NCI-H2029 treated with DMSO at 0.1 percent for 48 hours (cell line): ENCODE measurements around the gene TAP1.
"Not testable (repeated sequence)": the region's sequence is repeated elsewhere in the genome, so short reads cannot be mapped to it uniquely, and the experiment has no call there.

Experiments
- DNase-seq: peaks from one replicate; lab custom pipeline; 2025; lab: John Stamatoyannopoulos, UW

Gene TAP1

DNA sequence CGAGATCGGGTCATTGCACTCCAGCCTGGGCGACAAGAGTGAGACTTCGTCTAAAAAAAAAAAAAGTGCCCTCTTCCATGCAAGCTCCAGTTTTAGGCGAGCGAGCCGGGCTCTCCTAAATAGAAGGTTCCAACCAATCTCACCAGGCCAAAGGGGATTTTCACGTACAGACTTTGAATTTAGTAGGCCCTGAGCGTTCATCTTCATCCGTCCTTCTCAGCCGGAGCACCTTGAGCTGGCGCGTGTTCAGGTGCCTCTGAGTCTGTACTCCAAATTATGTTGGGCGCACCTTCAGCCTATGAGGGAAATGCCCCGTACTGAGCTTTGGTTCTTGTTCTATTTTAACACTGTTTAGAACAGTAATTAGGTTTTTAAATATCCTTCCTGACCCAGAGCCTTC is 14.1 kb downstream of the TAP1 start:
- DNase-seq: no peak

DNA sequence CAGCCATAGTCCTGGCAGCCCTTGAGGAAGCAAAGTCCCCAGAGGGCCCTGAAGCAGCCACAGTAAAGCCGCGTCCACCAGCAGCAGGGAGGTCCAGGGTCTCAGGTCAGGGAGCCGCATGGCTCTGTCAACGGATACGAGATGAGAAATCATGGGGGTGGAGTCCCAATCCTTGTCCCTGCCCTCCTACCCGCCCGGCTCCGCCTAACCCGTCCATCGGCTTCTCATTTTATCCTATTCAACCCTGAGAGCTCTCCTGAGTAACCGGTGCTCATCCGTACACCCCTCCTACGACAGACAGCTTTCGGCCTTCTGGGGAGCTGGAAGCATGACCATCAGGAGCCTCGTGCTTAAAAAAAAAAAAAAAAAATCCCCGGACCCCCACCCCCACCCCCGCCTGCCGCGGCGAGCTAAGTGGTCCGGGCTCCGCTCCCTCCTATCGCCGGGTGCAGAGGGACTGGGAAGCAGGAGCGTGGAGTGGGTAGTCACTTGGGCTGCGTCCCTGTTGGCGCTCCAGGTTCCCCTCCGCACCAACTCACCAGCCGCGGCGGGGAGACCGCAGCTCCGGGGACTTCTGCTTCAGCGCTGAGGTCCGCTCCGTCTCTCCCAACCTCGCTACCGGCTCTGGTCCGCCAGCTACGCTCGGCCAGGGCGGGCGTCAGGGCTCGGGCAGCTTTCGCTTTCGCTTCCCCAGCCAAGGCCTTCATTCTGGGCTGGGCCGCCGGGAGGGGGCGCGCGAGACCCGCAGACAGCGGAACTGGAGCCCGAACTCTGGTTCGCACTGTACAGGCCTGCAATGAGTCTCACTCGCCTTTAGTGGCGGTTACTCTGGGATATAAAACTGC is 15.2 kb downstream of the TAP1 start, which contains the start of gene TAP2:
Gene TAP2, minus strand, starts transcription at position 626 of the 845 bp plus-strand sequence. Its CDS starts 506 bp downstream, at position 120.
- DNase-seq: peak; percentile 74

DNA sequence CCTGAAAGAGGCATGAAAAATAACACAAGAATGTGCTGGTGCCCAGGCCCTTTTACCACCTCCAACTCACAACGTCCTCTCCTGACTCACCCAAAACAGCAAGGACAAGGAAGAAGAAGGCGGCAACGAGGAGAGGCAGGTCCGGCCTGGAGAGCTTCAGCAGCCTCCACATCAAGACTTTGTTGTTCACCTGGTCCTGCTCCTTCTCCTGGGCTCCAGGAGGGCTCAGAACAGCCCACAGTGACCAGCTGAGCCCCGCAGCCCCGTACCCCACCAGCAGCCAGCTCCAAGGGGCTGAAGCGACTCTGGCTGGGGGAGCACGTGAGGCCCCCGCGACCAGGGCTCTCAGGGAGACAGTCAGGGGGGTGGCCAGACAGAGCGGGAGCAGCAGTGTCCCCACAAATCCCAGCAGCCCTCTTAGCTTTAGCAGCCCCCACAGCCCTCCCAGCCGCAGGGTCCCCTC is 15.8 kb downstream of the TAP1 start:
- no peak for DNase-seq

DNA sequence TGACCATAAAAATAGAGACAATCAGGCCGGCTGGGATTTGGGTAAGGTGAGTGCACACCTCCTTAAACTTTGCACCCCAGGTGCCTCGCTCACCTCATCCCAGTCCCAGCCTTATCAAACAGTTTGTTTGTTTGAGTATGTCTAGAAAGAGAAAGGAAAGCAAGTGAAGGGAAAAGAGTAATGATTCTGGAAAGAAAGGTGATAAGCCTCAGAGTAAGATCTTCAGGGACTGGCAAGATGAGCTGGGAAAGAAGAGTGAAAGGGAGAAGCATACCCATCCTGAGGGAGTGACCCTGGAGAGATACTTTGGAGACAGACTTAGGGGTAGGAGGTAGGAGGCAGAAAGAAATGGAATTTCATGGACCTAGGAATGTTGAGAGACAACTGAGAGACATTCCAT is 16.6 kb downstream of the TAP1 start:
- DNase-seq: no peak

DNA sequence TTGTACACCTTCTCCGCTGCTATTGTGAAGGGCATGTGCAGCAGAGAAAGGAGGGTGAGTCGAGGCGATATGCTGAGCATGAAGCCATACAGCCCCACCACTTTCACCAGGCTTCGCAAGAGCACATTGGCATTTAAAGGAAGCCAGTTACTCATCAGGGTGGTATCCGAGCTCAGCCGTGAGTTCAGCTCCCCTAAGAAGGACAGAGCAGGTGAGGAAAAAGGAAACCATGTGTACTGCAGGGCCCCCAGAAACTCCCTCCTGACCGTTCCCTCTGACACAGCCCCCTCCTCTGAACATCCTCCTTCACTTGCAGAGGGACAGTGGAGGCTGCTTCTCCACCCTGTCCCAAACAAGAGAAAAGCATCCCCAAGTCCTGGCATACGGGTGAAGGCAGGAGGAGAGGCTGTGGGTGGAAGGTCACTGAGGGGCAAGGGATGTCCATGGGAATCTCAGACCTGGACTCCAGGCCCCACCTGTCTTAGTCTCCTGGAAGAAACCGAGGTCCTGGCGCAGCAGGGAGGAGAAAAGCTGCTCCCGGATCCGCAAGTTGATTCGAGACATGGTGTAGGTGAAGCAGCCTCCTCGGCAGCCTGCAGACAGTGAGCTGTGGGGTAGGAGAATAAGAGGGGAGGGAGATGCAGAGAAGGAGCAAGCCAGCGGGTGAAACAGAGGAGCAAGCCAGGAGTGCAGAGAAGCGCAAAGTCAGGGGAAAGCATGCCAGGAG is 18.2 kb downstream of the TAP1 start:
- no peak for DNase-seq

DNA sequence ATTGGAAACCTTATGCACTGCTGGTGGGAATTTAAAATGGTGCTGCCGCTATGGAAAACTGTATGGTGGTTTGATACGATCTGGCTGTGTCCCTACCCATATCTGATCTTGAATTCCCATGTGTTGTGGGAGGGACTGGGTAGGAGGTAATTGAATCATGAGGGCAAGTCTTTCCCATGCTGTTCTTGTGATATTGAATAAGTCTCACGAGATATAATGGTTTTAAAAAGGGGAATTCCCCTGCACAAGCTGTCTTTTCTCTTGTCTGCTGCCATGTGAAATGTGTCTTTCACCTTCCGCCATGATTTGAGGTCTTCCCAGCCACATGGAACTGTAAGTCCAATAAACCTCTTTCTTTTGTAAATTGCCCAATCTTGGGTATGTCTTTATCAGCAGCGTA is 19.8 kb downstream of the TAP1 start:
- DNase-seq: no peak

DNA sequence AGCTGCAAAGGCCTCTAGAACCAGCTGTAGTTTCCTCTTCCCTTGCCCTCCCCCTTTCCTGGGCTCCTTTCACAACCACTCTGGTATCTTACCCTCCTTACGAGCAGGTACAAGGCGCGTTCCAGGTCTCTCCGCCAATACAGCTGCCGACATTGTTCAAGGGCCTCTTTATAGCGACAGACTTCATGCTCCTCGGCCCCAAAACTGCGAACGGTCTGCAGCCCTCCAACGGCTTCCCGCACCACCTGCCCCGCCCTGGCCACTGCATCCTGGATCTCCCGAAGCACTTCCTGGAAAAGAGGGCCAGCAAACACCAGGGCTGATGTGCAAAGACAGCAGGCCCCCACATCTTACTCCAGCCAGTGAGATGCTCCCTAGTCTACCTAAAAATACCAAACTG is 21.0 kb downstream of the TAP1 start:
- no peak for DNase-seq

DNA sequence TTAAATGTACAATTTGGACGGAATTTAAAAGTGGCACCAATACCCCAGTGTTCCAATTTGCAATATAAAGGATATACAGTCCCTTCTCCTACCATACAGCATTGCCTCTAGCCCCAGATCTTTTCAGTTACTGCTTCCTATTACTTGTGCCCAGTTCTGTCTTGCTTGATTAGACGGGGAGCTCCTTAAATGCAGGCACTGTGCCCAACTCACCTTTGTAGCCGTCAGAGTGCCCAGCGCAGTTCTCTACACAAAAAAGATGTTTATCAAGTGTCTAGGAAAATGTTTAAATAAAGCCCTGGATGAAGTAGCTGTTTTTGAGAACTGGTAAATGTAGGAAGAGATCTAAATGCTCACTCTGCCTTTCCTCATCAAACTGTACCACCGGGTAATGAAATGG is 22.6 kb downstream of the TAP1 start:
- DNase-seq: no peak

DNA sequence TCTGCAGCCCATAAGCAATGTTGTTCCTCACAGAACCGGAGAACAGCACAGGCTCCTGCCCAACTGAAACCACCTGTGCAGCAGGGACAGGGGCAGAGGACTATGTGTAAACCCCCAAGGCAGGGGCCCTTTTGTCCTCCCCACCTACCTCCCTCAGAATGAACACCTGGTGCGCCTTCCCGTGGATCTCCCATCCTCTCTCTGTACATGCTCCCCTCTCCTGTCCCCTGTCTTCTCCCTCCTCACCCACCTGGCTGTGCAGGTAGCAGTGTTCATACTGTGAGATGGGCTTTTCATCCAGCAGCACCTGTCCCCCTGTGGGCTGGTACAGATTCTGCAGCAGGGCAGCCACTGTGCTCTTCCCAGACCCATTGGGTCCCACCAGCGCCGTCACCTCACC is 23.5 kb downstream of the TAP1 start:
- no peak for DNase-seq

DNA sequence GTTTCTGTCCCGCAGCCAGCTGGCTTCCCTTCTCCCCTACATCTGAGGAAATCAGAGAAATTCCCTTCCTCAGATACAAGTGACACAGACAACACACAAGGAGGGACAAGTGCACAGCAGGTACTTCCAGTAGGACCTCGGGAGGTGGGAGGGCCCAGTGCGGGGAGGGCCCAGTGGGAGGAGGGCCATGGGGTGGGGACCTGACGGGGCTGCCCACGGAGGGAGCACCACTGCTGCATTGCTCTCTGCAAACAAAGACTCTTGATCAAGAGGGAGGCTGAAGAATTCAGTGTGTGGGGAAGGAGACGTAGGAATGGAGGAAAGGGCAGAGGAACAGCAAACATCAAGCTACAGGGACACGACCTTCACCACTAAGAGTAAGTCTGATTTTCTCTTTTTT is 24.0 kb downstream of the TAP1 start:
- DNase-seq: no peak

DNA sequence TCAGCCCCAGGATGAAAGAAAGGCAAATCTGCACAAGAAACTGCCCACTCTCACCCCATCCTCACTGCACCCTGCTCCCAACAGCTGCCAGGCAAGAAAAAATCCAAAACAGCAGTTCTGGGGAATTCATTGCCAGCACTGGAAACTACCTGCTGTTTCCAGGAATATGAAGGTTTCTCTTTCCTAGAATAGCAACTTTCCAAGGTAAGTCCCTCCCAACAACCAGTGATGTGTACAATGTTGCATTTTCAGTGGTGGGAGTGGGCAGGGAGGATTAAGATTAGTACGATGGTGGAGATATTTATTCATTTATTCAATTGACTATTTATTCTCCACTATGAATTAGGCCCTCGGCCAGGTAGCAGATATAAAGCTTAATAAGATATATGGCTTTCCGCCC is 26.5 kb downstream of the TAP1 start:
- DNase-seq: no peak

DNA sequence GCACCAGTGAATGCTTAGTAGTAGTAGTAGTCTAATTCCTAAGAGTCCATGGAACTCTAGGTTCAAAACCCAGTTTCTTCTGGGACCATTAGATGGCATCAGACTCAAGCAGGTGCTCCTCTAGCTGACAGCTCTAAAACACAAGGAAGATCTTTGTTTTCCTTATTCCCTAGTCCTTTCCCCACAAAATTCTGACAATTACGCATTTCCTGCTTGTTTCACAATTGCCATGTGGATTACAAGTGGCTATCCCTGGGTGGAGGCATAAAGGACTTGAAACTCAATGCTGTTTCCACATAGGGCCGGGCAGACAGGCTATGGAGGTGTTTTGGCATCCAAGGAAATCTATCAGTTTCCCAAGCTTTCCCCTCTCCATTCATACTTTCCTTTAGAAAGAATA is 27.5 kb downstream of the TAP1 start:
- no peak for DNase-seq

DNA sequence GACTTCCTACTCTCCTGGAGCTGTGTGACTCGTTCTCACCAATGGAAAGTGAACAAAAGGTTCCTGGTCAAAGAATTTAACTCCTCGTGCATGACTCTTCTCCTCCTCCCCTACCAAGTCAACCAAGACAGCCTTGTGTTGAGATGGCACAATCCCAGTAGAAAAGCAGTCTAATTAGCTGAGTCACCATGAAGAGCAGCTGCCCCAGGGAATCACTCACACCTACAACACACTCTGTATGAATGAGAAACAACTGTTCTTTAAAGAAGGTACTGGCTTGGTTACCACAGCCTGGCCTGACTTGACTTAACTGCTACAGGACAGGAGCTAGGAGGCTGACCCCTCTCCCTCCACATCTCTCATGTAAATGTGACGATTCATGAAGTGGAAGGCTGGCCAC is 33.8 kb downstream of the TAP1 start:
- no peak for DNase-seq

DNA sequence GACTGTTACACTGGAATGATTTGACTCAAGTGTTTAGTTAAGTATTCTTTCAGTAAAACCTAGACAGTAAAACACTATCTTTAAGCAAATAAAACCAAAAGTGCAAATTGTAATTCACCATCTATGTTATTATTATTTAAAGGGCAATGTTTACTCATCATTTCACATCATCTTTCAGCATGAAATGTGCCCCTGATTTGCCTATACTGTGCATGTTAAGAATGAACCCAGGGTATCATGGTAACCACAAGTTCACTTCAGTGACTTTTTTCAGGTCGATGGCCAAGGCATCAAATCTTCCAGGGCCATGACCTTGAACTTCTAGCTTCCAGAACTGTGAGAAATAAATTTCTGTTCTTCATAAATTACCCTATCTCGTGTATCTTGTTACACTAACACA is 34.6 kb downstream of the TAP1 start:
- DNase-seq: no peak

DNA sequence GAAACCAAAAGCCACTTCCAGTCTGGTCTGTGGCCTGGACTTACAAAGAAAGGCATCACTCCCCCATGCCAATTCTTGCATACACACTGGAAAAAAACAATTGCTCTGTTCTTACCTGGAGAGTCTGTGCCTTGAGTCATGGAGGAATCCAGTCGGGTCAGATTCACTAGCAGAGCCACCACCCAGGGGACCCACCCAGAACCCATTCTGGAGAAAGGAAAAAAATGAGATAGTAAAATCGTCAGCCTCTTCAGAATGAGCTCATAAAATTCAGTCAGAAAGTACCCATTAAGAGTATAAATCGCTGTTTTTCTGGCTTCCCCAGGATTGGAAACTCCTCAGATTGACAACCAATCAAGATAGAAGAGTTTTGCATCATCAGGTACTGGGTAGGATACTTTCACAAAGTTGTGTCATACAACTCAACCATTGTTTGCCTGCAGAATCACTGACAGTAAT is 36.7 kb downstream of the TAP1 start, which contains the start of gene HLA-DOB:
Gene HLA-DOB, minus strand, starts transcription at position 257 of the 459 bp plus-strand sequence. Its CDS starts 51 bp downstream, at position 206.
- DNase-seq: no peak

DNA sequence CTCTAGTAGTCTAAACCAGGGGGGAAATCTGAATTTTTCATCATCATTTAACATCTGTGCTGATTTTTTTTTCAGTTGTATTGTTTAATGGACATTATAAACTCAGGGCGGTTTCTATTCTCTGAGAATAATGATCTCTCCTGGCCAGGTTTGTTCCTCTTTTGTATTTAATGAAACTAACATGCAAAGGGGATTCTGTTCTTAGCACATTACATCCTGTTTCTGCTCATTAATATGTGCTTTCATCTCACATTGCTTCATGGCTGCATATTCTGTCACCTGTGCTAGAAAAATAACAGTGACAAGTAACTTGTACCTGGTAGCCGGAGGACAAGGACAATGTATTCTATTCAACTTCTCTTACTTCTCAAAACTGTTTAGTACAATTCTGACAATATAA is 37.5 kb downstream of the TAP1 start:
- DNase-seq: no peak

DNA sequence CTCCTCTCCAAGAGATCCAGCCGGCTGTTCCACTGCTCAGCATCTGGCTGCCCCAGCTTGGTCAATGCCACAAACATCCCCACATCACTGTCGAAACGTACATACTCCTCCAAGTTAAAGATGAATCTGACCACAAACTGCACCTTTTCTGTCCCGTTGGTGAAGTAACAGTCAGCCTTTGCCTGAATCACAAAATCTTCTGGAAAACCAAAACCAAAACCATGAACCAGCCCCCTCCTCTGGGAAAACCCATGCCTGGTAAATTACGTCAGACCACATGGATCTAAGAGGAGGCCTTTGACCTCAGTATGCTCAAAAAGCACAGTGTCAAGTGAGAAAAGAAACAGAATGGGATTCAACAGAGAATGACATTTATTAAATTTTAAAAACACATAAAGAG is 38.4 kb downstream of the TAP1 start:
- DNase-seq: no peak

DNA sequence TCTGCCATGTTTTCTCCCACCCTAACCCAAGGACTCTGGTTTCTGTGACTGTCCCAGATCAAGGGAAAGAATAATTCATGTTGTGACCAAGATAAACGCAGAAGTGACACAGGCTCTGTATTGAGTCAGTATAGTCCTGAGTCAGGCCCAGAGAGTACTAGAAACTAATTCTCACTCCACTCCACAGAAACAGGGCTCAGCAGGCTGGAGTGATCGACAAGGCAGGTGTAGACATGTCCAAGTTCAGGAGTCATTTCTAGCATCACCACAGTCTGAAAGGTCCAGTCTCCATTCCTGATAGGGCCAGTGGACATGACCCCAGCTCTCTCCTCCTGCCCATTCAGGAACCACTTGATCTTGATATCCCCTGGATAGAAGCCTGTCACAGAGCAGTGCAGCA is 39.4 kb downstream of the TAP1 start:
- no peak for DNase-seq

DNA sequence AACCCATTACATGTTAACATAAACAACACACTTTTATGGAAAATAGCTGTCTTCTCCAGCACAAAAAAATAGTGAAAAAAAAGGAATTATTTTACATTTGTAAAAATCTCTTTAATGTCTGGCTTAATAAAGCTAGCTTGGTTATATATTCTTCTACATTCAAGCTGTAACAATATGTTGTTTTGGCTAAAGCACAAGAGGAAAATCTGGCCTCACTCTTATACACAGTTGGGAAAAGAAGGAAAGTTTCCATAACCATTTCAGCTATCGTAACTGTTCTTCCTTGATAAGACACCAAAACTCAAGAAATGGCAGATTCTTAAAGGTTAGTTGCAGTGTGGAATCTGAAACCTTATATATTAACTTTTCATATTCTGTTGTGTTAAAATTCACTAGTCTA is 44.3 kb downstream of the TAP1 start:
- no peak for DNase-seq

DNA sequence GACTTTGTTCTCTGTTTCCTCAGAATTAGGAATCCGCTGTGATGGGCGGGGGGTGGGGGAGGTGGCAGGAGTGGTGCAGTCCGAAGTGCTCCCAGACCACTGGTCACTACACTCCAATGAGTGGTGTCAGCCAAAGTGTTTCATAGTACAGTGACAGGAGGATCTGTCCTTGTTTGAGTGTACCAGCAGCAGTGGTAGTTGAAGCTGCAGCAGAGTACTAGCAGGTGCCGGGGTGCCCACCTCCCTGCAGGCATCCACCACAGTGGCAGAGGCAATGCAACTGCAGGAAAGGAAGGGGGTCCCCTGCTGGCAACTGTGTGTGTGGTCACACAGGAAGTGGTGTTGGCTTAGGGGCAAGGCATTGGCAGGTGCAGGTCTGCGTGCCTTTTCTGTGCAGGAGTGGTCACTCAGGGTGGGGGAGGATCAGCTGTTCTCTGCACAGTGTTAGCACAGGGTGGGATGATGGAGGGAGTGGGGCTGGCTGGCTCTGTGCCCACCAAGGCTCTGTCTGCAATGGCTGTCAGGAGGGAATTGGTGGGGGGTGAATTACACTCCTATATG is 46.4 kb downstream of the TAP1 start:
- DNase-seq: no peak

DNA sequence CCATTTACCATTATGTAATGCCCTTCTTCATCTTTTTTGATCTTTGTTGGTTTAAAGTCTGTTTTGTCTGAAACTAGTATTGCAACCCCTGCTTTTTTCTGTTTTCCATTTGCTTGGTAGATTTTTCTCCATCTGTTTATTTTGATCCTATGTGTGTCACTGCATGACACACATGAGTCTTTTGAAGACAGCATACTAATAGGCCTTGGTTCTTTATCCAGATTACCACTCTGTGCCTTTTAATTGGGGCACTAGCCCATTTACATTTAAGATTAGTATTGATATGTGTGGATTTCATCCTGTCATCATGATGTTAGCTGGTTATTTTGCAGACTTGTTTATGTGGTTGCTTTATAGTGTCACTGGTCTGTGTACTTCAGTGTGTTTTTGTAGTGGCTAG is 48.1 kb downstream of the TAP1 start:
- DNase-seq: not testable (repeated sequence)

DNA sequence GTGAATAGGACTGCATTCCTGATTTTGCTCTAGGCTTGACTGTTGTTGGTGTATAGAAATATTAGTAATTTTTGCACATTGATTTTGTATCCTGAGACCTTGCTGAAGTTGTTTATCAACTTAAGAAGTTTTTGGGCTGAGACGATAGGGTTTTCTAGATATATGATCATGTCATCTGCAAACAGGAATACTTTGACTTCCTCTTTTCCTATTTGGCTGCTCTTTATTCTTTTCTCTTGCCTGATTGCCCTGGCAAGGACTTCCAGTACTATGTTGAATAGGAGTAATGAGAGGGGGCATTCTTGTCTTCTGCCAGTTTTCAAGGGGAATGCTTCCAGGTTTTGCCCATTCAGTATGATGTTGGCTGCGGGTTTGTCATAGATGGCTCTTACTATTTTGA is 50.1 kb downstream of the TAP1 start:
- no peak for DNase-seq

DNA sequence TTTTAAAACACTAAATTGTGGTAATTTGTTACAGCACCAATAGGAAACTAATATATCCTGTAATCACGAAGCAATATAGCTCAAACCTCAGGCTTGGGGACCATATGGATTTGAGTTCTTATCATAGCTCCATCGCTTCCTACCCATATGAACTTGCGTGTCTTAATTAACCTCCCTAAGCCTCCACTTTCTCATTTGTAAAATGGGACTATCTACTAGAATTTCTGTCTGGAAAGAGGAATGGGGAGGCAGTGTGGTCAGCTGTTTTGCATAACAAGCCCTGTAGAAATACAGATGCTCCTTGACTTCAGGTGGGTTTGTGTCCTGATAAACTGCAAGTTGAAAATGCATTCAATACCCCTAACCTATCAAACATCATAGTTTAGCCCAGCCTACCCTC is 53.8 kb downstream of the TAP1 start:
- DNase-seq: no peak
